B cell (primary cell): Measurements from ENCODE around the gene ARHGEF17. TPM values are rescaled to one million over a fixed set of nuclear protein-coding genes. Genes with fewer than 3 reads are reported as not detected.

Source experiments
- ATAC-seq: fragments of 200-7000 bp; cut with Tn5 transposase; one replicate; pipeline ENCODE4 v1.10.0; 2021; ENCODE audit warnings: low read depth, mild to moderate bottlenecking, moderate number of reproducible peaks, moderate library complexity
- CTCF ChIA-PET: fragments of 350-600 bp; sonication (Branson Sonifier 250); formaldehyde crosslinking; loops from one replicate; lab custom pipeline; 2021; ENCODE audit warnings: antibody characterized with exemption, inconsistent platforms; lab: Charles Lee
- POLR2A ChIA-PET: fragments of 350-600 bp; sonication (Branson Sonifier 250); formaldehyde crosslinking; loops from one replicate; lab custom pipeline; 2021; ENCODE audit warnings: antibody characterized with exemption; lab: Charles Lee
- DNase-seq: peaks from one replicate; pipeline ENCODE4 v3.0.0; 2013
- H2AFZ ChIP-seq: 2 replicates; pipeline ENCODE4 v1.6.1; 2012; ENCODE audit warnings: mild to moderate bottlenecking, low read depth, low read length; ENCODE audit not compliant: insufficient read depth, poor library complexity, severe bottlenecking
- H3K27ac ChIP-seq, 2 donors: 1 replicate in 1 of 2; 2 replicates in 1 of 2; pipeline ENCODE4 v1.5.1; 2012 to 2013; ENCODE audit warnings: low read length in 2 of 2, mild to moderate bottlenecking in 2 of 2, moderate library complexity in 1 of 2
- H3K27me3 ChIP-seq, 4 experiments: fragments of 200-600 bp in 1 of 4; sonication (generic) in 1 of 4; replicated peaks in 1 of 4; 1 replicate in 2 of 4; 2 replicates in 2 of 4; pipeline versions ENCODE4 v1.6.1 to v1.7.0; 2013 to 2016; ENCODE audit warnings: low read length in 3 of 4, mild to moderate bottlenecking in 2 of 4, mixed read lengths in 1 of 4, moderate library complexity in 1 of 4; ENCODE audit not compliant: insufficient read depth in 4 of 4, control insufficient read depth in 3 of 4; ENCODE audit errors: control extremely low read depth in 1 of 4
- H3K36me3 ChIP-seq, 2 experiments: replicated peaks in 1 of 2; 1 replicate in 1 of 2; 2 replicates in 1 of 2; pipeline versions ENCODE4 v1.6.1 to v1.7.1; 2013; ENCODE audit warnings: low read length in 1 of 2; ENCODE audit not compliant: insufficient read depth in 2 of 2, control insufficient read depth in 1 of 2; ENCODE audit errors: control extremely low read depth in 1 of 2, extremely low read depth in 1 of 2
- H3K4me1 ChIP-seq, 2 donors: fragments of 200-600 bp in 1 of 2; sonication (generic) in 1 of 2; 1 replicate in 1 of 2; 2 replicates in 1 of 2; pipeline versions ENCODE4 v1.5.1 to v1.6.1; 2013 to 2017; ENCODE audit warnings: low read length in 2 of 2; ENCODE audit not compliant: control insufficient read depth in 2 of 2, insufficient read depth in 2 of 2
- H3K4me2 ChIP-seq: replicated peaks from 2 replicates; pipeline ENCODE3; 2012; ENCODE audit warnings: mild to moderate bottlenecking, low read depth, low read length; ENCODE audit not compliant: poor library complexity, severe bottlenecking
- H3K4me3 ChIP-seq, 5 experiments: fragments of 200-600 bp in 1 of 5; sonication (generic) in 1 of 5; 1 replicate in 3 of 5; 2 replicates in 2 of 5; pipeline versions ENCODE4 v1.5.1 to v1.7.0; 2011 to 2016; ENCODE audit warnings: low read length in 4 of 5, mild to moderate bottlenecking in 4 of 5, low read depth in 2 of 5, control low read depth in 1 of 5, moderate library complexity in 1 of 5; ENCODE audit not compliant: insufficient read depth in 1 of 5; ENCODE audit errors: control extremely low read depth in 1 of 5, extremely low read depth in 1 of 5
- H3K79me2 ChIP-seq: fragments of 200-600 bp; sonication (generic); one replicate; pipeline ENCODE4 v1.6.0; 2016; ENCODE audit warnings: low read length; ENCODE audit not compliant: control insufficient read depth, insufficient read depth
- H3K9ac ChIP-seq: fragments of 200-600 bp; sonication (generic); 2 replicates; pipeline ENCODE4 v1.6.1; 2017; ENCODE audit warnings: mild to moderate bottlenecking, low read length, moderate library complexity
- H3K9me3 ChIP-seq, 3 donors: one replicate each; pipeline versions ENCODE4 v1.6.1 to v1.7.1; 2013; ENCODE audit warnings: low read length in 2 of 3; ENCODE audit not compliant: control insufficient read depth in 2 of 3, insufficient read depth in 1 of 3; ENCODE audit errors: control extremely low read depth in 1 of 3
- H4K20me1 ChIP-seq: 2 replicates; pipeline ENCODE4 v1.6.0; 2012; ENCODE audit warnings: mild to moderate bottlenecking, low read length; ENCODE audit not compliant: insufficient read depth, control insufficient read depth, poor library complexity, severe bottlenecking
- H3K27ac Mint-ChIP-seq: one replicate; pipeline ENCODE4 v1.8.0; 2021; ENCODE audit warnings: mixed read lengths
- H3K27me3 Mint-ChIP-seq: one replicate; pipeline ENCODE4 v1.8.0; 2021; ENCODE audit warnings: mixed read lengths
- H3K4me1 Mint-ChIP-seq: one replicate; pipeline ENCODE4 v1.8.0; 2021; ENCODE audit warnings: mixed read lengths
- H3K4me3 Mint-ChIP-seq: one replicate; pipeline ENCODE4 v1.8.0; 2021; ENCODE audit warnings: mixed read lengths
- H3K9me3 Mint-ChIP-seq: one replicate; pipeline ENCODE4 v1.8.0; 2022; ENCODE audit warnings: mixed read lengths; ENCODE audit not compliant: insufficient read depth
- CTCF ChIP-seq: fragments of 200-600 bp; IDR thresholded peaks from one replicate; pipeline ENCODE4 v1.8.0; 2022; ENCODE audit warnings: antibody characterized with exemption, mild to moderate bottlenecking
- EZH2 ChIP-seq: IDR thresholded peaks from 2 replicates; pipeline ENCODE4 v1.6.1; 2012; ENCODE audit warnings: borderline replicate concordance, low read depth, mild to moderate bottlenecking, moderate library complexity, low read length; ENCODE audit not compliant: insufficient read depth, poor library complexity, severe bottlenecking
- WGBS: methylation state at CpG from one replicate; pipeline ENCODE4 v1.1.5; 2013; ENCODE audit warnings: missing lambda C conversion rate; ENCODE audit not compliant: insufficient coverage; 5-methylcytosine and 5-hydroxymethylcytosine counted together
- intact Hi-C: fragments of 100-400 bp; cut with micrococcal nuclease; formaldehyde crosslinking; loops from one replicate; pipeline ENCODE4 v1.10.0; 2022
- polyA plus RNA-seq: library from polyadenylated mRNA; depleted of rRNA; stranded (reverse); fragments of >200 nt; gene quantifications from 2 replicates; pipeline ENCODE4 v1.2.3, GENCODE V29; 2012
- total RNA-seq, 2 donors: library from RNA; stranded (reverse); fragments of 120-200 nt in 1 of 2; gene quantifications; 1 replicate in 1 of 2; 2 replicates in 1 of 2; pipeline versions ENCODE4 v1.2.3 to v1.2.4, GENCODE V29; 2013 to 2022

The ARHGEF17 gene
- total and polyA plus RNA-seq, 2 donors (not counting 1 experiment from before 2014, with no cell fraction given) = 0.05 TPM; not detected in 1

GRCh38 chr11:73312036-73312435 lies 4.0 kb downstream of the ARHGEF17 start:
- H3K27me3 Mint-ChIP-seq = peaks cover 14% of the 10 kb centered on the region
- intact Hi-C loops = no loop called here
- Histone ChIP-seq H3K36me3 (no peaks in the 10 kb centered on the region), H3K27ac (no peak overlapping the region), H3K27me3 (peaks cover 0 to 25% (median 9%) of the 10 kb centered on the region in 4 experiments), H4K20me1 (no peaks in the 10 kb centered on the region), H3K9ac (no peak overlapping the region), H3K4me1 (peaks cover 12 to 15% of the 10 kb centered on the region in 2 donors), H3K79me2 (no peaks in the 10 kb centered on the region), H2AFZ (no peak overlapping the region), H3K4me3 (no peak overlapping the region), H3K9me3 (no peaks in the 10 kb centered on the region), H3K4me2 (no peak overlapping the region)
- 67% methylated on average over 2 of the region's 2 CpGs for WGBS
- H3K9me3 Mint-ChIP-seq = no peaks in the 10 kb centered on the region
- DNase-seq = no peak
- no peak overlapping the region for H3K27ac Mint-ChIP-seq
- TF ChIP-seq CTCF (no peak), EZH2 (no peak)
- H3K4me1 Mint-ChIP-seq = peaks cover 3% of the 10 kb centered on the region
- peak overlapping the region; percentile 1 for H3K4me3 Mint-ChIP-seq
- ChIA-PET CTCF (interaction anchor here (3.7 kb wide), 1 partner anchor 23 kb away, joined by 18 read pairs; no protein-coding TSS in a partner anchor), POLR2A (no interaction called here)
- no peak for ATAC-seq

- Histone ChIP-seq H3K4me1 (peaks cover 9 to 10% of the 10 kb centered on the region in 2 donors), H3K36me3 (no peaks in the 10 kb centered on the region), H3K9me3 (no peaks in the 10 kb centered on the region), H3K27ac (no peak overlapping the region), H3K27me3 (peaks cover 0 to 19% (median 6%) of the 10 kb centered on the region in 4 experiments), H3K9ac (no peak overlapping the region), H2AFZ (no peak overlapping the region), H3K4me3 (no peak overlapping the region), H4K20me1 (no peaks in the 10 kb centered on the region), H3K79me2 (no peaks in the 10 kb centered on the region), H3K4me2 (no peak overlapping the region)
- ATAC-seq (no peak), DNase-seq (no peak)
- Mint-ChIP-seq H3K9me3 (no peaks in the 10 kb centered on the region), H3K27ac (no peak overlapping the region), H3K4me3 (no peak overlapping the region), H3K4me1 (no peaks in the 10 kb centered on the region), H3K27me3 (peaks cover 10% of the 10 kb centered on the region)
- ChIA-PET POLR2A (no interaction called here), CTCF (interaction anchor here (1.1 to 3.7 kb wide), 2 partner anchors 23 to 347 kb away, joined by 3 to 18 read pairs; no protein-coding TSS in a partner anchor)
- WGBS = 100% methylated on average over 2 of the region's 6 CpGs
- intact Hi-C loops = no loop called here
- TF ChIP-seq CTCF = no peak
- no peak for TF ChIP-seq EZH2
Observed at GRCh38 chr11:73312851-73313327, 4.8 kb downstream of the ARHGEF17 start.
